SK-N-SH treated with all-trans-retinoic acid at 6 μM for 48 hours (cell line): Measurements from ENCODE around the gene EPB41L2.
"Not testable (repeated sequence)": the region's sequence is repeated elsewhere in the genome, so short reads cannot be mapped to it uniquely, and the experiment has no call there.

Source experiments
- ATAC-seq: fragments of 200-7000 bp; cut with Tn5 transposase; 3 replicates; pipeline ENCODE4 v1.9.1; 2020; ENCODE audit warnings: mild to moderate bottlenecking, moderate library complexity
- ARNTL ChIP-seq: fragments of 450-650 bp; formaldehyde crosslinking; IDR thresholded peaks from 2 replicates; pipeline ENCODE4 v1.5.0; 2020; ENCODE audit warnings: low read depth, mild to moderate bottlenecking, moderate library complexity, borderline replicate concordance
- BACH2 ChIP-seq: fragments of 250-450 bp; sonication (Bioruptor Pico); IDR thresholded peaks from 2 replicates; pipeline ENCODE4 v1.9.0; 2021; ENCODE audit warnings: mild to moderate bottlenecking, borderline replicate concordance
- CSDC2 ChIP-seq: fragments of 250-450 bp; sonication (Bioruptor Pico); IDR thresholded peaks from 2 replicates; pipeline ENCODE4 v1.5.0; 2020; ENCODE audit warnings: mild to moderate bottlenecking, moderate library complexity
- ESRRG ChIP-seq: fragments of 250-450 bp; sonication (Bioruptor Pico); IDR thresholded peaks from 2 replicates; pipeline ENCODE4 v1.6.1; 2021; ENCODE audit warnings: mild to moderate bottlenecking
- GLIS3 ChIP-seq: fragments of 250-450 bp; sonication (Bioruptor Pico); IDR thresholded peaks from 2 replicates; pipeline ENCODE4 v1.5.0; 2020; ENCODE audit warnings: mild to moderate bottlenecking, moderate library complexity
- PPARA ChIP-seq: fragments of 250-450 bp; sonication (Bioruptor Pico); IDR thresholded peaks from 2 replicates; pipeline ENCODE4 v1.5.0; 2020; ENCODE audit warnings: mild to moderate bottlenecking, borderline replicate concordance
- RARB ChIP-seq: fragments of 250-450 bp; sonication (Bioruptor Pico); IDR thresholded peaks from 2 replicates; pipeline ENCODE4 v1.8.0; 2021; ENCODE audit warnings: mild to moderate bottlenecking, moderate library complexity
- SNAI2 ChIP-seq: fragments of 250-450 bp; sonication (Bioruptor Pico); IDR thresholded peaks from 2 replicates; pipeline ENCODE4 v1.5.0; 2020; ENCODE audit warnings: mild to moderate bottlenecking, moderate library complexity
- TCF4 ChIP-seq: fragments of 250-450 bp; sonication (Bioruptor Pico); IDR thresholded peaks from 2 replicates; pipeline ENCODE4 v1.8.0; 2021; ENCODE audit warnings: mild to moderate bottlenecking, moderate library complexity, borderline replicate concordance
- TOX ChIP-seq: fragments of 250-450 bp; sonication (Bioruptor Pico); IDR thresholded peaks from 2 replicates; pipeline ENCODE4 v1.8.0; 2021; ENCODE audit warnings: mild to moderate bottlenecking, moderate library complexity, borderline replicate concordance
- ZFP3 ChIP-seq: fragments of 250-450 bp; sonication (Bioruptor Pico); IDR thresholded peaks from 2 replicates; pipeline ENCODE4 v1.5.0; 2020; ENCODE audit warnings: mild to moderate bottlenecking, moderate library complexity
- ZFP30 ChIP-seq: fragments of 450-650 bp; formaldehyde crosslinking; IDR thresholded peaks from 2 replicates; pipeline ENCODE4 v1.5.0; 2022; ENCODE audit warnings: mild to moderate bottlenecking, moderate library complexity
- ZNF565 ChIP-seq: fragments of 450-650 bp; formaldehyde crosslinking; conservative IDR thresholded peaks from 2 replicates; pipeline ENCODE4 v1.5.0; 2020; ENCODE audit warnings: low read depth, mild to moderate bottlenecking, moderate library complexity
- ZNF8 ChIP-seq: fragments of 450-650 bp; formaldehyde crosslinking; IDR thresholded peaks from 2 replicates; pipeline ENCODE4 v1.5.0; 2020; ENCODE audit warnings: mild to moderate bottlenecking, moderate library complexity
- TF ChIP-seq, protein P1 (sequence below): fragments of 250-450 bp; sonication (Bioruptor Pico); IDR thresholded peaks from 2 replicates; pipeline ENCODE4 v1.8.0; 2021; ENCODE audit warnings: low read depth, mild to moderate bottlenecking, moderate library complexity, borderline replicate concordance
- TF ChIP-seq, protein P2 (sequence below): fragments of 250-450 bp; sonication (Bioruptor Pico); IDR thresholded peaks from 2 replicates; pipeline ENCODE4 v1.5.1; 2020; ENCODE audit warnings: low read depth, mild to moderate bottlenecking, moderate library complexity
- TF ChIP-seq, protein P3 (sequence below): fragments of 250-450 bp; sonication (Bioruptor Pico); IDR thresholded peaks from 2 replicates; pipeline ENCODE4 v1.5.1; 2021; ENCODE audit warnings: mild to moderate bottlenecking, moderate library complexity
- TF ChIP-seq, protein P4 (sequence below): fragments of 250-450 bp; sonication (Bioruptor Pico); IDR thresholded peaks from 2 replicates; pipeline ENCODE4 v1.5.0; 2020; ENCODE audit warnings: mild to moderate bottlenecking, moderate library complexity
- TF ChIP-seq, protein P5 (sequence below): fragments of 250-450 bp; sonication (Bioruptor Pico); IDR thresholded peaks from 2 replicates; pipeline ENCODE4 v1.8.0; 2020; ENCODE audit warnings: mild to moderate bottlenecking, moderate library complexity, borderline replicate concordance

Gene EPB41L2

DNA sequence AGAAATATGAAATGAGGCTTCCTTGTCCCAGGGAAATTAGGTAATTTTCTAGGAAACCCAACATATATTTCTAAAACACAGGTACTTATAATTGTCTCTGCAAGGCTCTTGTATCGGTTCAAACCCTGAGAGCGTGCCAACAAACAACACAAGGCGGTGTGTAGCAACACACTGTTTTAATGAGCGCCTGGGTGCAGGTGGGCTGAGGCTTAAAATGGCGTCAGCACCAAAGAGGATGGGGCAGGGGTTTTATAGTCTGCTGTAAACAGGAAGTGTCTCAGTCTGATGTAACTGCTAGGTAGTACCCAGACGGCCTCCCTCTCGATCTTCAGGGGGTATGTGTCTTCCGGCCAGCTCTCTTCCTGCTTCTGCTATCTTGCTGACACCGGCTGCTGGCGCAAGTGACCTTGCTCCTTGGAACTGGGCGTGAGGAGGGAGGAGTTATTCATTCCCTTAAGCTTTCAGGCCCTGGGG lies 69.7 kb downstream of the EPB41L2 start:
- TF ChIP-seq ZNF8, result no peak
- TF ChIP-seq, protein P1, sequence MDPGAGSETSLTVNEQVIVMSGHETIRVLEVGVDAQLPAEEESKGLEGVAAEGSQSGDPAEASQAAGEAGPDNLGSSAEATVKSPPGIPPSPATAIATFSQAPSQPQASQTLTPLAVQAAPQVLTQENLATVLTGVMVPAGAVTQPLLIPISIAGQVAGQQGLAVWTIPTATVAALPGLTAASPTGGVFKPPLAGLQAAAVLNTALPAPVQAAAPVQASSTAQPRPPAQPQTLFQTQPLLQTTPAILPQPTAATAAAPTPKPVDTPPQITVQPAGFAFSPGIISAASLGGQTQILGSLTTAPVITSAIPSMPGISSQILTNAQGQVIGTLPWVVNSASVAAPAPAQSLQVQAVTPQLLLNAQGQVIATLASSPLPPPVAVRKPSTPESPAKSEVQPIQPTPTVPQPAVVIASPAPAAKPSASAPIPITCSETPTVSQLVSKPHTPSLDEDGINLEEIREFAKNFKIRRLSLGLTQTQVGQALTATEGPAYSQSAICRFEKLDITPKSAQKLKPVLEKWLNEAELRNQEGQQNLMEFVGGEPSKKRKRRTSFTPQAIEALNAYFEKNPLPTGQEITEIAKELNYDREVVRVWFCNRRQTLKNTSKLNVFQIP (CRISPR knock-in tag), result no peak
- no peak for TF ChIP-seq GLIS3
- TF ChIP-seq, protein P2, sequence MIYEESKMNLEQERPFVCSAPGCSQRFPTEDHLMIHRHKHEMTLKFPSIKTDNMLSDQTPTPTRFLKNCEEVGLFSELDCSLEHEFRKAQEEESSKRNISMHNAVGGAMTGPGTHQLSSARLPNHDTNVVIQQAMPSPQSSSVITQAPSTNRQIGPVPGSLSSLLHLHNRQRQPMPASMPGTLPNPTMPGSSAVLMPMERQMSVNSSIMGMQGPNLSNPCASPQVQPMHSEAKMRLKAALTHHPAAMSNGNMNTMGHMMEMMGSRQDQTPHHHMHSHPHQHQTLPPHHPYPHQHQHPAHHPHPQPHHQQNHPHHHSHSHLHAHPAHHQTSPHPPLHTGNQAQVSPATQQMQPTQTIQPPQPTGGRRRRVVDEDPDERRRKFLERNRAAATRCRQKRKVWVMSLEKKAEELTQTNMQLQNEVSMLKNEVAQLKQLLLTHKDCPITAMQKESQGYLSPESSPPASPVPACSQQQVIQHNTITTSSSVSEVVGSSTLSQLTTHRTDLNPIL (CRISPR knock-in tag), result no peak
- no peak for TF ChIP-seq ESRRG (CRISPR knock-in tag)
- no peak for ATAC-seq

DNA sequence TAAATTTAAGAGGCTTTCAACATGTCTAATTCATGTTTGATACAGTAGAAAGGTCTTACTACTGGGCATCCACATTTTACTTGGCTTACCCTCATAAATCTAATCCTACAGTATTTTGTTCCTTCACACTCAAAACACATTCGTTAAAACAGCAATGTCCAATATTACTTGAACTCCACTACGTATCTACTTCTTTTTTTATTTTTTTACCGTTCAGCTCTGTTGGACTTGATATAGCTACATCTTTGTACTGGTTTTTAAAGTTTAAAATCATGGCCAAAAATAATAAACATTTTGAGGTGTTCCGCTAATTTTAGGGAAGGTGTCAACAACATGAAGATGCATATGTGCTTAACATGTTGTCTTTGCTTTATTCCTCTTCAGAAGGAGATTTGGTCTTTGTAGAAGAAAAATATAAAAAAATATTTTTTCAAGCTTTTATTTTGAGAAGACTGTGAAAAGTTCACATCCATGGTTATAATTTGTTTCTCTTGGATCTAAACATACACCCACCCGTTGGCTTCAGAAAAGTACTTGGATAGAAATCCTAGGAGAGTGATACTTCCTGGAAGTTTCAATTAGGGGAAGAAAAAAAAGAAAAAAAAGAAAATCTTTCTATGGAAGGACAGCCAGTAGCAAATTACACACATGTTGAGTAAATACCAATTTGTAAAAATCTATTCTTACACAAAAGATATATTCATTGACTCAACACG lies 71.5 kb downstream of the EPB41L2 start:
- ATAC-seq, result no peak
- no peak for TF ChIP-seq SNAI2
- no peak for TF ChIP-seq ARNTL (CRISPR knock-in tag)
- TF ChIP-seq BACH2 (CRISPR knock-in tag), result no peak
- TF ChIP-seq ZNF565, result no peak
- TF ChIP-seq RARB (CRISPR knock-in tag), result no peak
- TF ChIP-seq, protein P3, sequence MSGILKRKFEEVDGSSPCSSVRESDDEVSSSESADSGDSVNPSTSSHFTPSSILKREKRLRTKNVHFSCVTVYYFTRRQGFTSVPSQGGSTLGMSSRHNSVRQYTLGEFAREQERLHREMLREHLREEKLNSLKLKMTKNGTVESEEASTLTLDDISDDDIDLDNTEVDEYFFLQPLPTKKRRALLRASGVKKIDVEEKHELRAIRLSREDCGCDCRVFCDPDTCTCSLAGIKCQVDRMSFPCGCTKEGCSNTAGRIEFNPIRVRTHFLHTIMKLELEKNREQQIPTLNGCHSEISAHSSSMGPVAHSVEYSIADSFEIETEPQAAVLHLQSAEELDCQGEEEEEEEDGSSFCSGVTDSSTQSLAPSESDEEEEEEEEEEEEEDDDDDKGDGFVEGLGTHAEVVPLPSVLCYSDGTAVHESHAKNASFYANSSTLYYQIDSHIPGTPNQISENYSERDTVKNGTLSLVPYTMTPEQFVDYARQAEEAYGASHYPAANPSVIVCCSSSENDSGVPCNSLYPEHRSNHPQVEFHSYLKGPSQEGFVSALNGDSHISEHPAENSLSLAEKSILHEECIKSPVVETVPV (CRISPR knock-in tag), result no peak
- no peak for TF ChIP-seq ZFP30 (CRISPR knock-in tag)
- no peak for TF ChIP-seq CSDC2
- TF ChIP-seq ZFP3, result no peak
- TF ChIP-seq PPARA (CRISPR knock-in tag), result no peak

DNA sequence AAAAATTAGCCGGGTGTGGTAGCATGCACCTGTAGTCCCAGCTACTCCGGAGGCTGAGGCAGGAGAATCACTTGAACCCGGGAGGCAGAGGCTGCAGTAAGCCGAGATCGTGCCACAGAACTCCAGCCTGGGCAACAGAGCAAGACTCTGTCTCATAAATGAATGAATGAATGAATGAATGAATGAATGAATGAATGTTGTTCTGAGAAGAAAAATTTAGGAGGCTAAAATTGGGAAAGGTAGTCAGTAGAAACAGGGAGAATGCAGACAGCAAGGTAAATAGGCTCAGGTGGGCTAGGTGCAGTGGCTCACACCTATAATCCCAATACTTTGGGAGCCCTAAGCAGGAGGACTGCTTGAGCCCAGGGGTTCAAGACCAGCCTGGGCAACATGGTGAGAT lies 75.5 kb downstream of the EPB41L2 start:
- not testable (repeated sequence) for ATAC-seq

DNA sequence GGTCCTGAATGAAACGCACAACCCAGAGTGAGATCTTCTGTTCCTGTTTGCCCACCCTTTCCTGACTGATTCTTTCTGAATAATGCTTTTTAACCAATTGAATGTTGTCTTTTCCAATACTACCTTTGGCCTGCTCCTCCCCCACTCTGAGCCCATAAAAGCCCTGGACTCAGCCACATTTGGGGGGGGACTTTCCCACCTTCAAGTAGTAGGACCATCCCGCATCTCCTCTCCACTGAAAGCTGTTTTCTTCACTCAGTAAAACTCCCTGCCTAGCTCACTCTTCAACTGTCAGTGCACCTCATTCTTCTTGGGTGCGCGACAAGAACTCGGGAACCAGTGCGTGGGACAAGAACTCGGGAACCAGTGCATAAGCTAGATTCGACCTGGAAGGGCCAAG lies 77.9 kb downstream of the EPB41L2 start:
- no peak for ATAC-seq
- TF ChIP-seq, protein P4, sequence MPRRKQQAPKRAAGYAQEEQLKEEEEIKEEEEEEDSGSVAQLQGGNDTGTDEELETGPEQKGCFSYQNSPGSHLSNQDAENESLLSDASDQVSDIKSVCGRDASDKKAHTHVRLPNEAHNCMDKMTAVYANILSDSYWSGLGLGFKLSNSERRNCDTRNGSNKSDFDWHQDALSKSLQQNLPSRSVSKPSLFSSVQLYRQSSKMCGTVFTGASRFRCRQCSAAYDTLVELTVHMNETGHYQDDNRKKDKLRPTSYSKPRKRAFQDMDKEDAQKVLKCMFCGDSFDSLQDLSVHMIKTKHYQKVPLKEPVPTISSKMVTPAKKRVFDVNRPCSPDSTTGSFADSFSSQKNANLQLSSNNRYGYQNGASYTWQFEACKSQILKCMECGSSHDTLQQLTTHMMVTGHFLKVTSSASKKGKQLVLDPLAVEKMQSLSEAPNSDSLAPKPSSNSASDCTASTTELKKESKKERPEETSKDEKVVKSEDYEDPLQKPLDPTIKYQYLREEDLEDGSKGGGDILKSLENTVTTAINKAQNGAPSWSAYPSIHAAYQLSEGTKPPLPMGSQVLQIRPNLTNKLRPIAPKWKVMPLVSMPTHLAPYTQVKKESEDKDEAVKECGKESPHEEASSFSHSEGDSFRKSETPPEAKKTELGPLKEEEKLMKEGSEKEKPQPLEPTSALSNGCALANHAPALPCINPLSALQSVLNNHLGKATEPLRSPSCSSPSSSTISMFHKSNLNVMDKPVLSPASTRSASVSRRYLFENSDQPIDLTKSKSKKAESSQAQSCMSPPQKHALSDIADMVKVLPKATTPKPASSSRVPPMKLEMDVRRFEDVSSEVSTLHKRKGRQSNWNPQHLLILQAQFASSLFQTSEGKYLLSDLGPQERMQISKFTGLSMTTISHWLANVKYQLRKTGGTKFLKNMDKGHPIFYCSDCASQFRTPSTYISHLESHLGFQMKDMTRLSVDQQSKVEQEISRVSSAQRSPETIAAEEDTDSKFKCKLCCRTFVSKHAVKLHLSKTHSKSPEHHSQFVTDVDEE (CRISPR knock-in tag), result no peak
- no peak for TF ChIP-seq ZNF8
- no peak for TF ChIP-seq CSDC2
- no peak for TF ChIP-seq TOX (CRISPR knock-in tag)
- TF ChIP-seq ESRRG (CRISPR knock-in tag), result no peak
- no peak for TF ChIP-seq TCF4
- TF ChIP-seq BACH2 (CRISPR knock-in tag), result no peak
- no peak for TF ChIP-seq SNAI2
- no peak for TF ChIP-seq ZNF565
- TF ChIP-seq, protein P2 (CRISPR knock-in tag), result no peak
- TF ChIP-seq ARNTL (CRISPR knock-in tag), result no peak
- TF ChIP-seq, protein P5, sequence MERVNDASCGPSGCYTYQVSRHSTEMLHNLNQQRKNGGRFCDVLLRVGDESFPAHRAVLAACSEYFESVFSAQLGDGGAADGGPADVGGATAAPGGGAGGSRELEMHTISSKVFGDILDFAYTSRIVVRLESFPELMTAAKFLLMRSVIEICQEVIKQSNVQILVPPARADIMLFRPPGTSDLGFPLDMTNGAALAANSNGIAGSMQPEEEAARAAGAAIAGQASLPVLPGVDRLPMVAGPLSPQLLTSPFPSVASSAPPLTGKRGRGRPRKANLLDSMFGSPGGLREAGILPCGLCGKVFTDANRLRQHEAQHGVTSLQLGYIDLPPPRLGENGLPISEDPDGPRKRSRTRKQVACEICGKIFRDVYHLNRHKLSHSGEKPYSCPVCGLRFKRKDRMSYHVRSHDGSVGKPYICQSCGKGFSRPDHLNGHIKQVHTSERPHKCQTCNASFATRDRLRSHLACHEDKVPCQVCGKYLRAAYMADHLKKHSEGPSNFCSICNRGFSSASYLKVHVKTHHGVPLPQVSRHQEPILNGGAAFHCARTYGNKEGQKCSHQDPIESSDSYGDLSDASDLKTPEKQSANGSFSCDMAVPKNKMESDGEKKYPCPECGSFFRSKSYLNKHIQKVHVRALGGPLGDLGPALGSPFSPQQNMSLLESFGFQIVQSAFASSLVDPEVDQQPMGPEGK (CRISPR knock-in tag), result no peak
